GM19438 (cell line): ENCODE measurements around the gene CD2AP.
"Not testable (repeated sequence)": the region's sequence is repeated elsewhere in the genome, so short reads cannot be mapped to it uniquely, and the experiment has no call there.

ENCODE experiments used
- ATAC-seq: cut with Tn5 transposase; IDR thresholded peaks from one replicate; pipeline ENCODE4 v1.9.1; 2021; ENCODE audit warnings: low read depth; ENCODE audit not compliant: unreplicated experiment

Gene CD2AP

DNA sequence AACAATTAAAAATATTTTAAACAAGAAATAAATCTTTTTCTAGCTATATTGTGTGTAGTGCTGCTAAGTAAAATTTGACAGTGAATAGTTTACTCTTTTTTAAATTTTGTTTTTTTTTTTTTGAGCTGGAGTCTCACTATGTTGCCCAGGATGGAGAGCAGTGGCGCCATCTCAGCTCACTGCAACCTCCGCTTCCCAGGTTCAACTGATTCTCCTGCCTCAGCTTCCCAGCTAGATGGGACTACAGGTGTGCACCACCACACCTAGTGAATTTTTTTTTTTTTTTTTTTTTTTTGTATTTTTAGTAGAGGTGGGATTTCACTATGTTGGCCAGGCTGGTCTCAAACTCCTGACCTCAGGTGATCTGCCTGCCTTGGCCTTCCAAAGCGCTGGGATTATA, 75.7 kb downstream of the CD2AP start:
- not testable (repeated sequence) for ATAC-seq

DNA sequence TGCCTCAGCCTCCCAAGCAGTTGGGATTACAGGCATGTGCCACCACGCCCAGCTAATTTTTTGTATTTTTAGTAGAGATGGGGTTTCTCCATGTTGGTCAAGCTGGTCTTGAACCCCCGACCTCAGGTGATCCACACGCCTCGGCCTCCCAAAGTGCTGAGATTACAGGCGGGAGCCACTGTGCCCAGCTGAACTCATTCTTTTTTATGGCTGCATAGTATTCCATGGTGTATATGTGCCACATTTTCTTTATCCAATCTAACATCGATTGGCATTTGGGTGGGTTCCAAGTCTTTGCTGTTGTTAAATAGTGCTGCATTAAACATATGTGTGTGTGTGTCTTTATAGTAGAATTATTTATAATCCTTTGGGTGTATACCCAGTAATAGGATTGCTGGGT, 78.9 kb downstream of the CD2AP start:
- not testable (repeated sequence) for ATAC-seq

DNA sequence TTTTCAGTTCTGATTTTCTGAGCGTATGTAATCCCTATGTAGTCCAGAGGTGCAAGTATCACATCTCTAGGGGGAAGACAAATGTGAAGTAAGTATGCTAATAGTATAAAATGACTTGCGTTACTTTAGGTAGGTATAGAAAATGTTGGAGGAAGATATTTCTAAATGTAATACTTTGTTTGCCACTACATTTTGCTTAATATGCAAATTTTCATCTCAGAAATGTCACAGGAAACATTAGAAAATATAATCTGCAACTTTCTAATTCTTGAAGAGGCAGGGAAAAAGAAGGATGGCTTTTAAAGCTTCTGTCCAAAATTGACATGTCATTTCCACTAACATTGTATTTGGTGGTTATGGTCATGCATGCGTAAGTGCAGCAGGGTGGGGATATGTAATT, 85.6 kb downstream of the CD2AP start:
- ATAC-seq = no peak

DNA sequence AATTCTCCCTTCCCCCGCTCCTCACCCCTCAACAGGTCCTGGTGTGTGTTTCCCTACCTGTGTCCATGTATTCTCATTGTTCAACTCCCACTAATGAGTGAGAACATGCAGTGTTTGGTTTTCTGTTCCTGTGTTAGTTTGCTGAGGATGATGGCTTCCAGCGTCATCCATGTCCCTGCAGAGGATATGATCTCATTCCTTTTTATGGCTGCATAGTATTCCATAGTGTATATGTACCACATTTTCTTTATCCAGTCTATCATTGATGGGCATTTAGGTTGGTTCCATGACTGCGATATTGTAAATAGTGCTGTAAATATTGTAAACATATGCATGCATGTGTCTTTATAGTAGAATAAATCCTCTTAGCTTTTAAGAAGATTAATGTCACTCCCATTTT, 89.0 kb downstream of the CD2AP start:
- not testable (repeated sequence) for ATAC-seq

DNA sequence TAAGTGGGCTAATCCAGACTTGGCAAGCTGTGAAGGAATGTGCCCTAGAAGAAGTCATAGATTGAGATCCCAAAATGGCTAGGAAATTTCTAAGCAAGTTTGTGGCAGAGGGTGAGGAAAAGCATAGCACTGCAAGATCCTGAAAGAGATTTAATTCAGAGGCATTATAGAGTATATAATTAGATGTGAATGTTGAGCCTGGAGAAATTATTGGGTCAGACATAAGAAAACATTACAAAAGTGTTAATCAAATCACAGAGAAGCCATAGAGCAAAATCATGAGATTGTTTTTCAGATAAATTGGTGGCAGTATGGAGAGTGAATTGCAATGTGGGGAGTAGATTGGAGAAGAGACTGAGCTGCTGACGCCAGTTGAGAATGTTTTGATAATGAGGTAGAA, 90.0 kb downstream of the CD2AP start:
- no peak for ATAC-seq

DNA sequence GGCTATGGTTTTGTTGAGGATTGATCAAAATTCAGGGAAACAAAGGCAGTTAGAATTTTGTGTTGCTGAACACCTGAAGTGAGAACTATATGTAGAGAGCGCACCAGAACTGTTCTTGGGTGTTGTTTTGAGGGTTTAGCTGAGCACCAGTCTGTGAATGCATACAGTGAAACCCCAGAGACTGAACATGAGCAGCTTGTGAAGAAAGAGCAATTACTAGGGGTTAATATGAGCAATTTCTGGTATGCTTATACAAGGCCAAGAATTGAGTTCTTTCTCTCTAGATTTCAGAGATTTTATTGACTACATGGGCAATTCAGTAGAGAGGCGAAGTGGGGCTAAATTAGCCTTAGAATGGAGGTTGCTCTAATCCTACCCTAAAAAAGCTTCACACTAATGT, 93.9 kb downstream of the CD2AP start:
- ATAC-seq = no peak

DNA sequence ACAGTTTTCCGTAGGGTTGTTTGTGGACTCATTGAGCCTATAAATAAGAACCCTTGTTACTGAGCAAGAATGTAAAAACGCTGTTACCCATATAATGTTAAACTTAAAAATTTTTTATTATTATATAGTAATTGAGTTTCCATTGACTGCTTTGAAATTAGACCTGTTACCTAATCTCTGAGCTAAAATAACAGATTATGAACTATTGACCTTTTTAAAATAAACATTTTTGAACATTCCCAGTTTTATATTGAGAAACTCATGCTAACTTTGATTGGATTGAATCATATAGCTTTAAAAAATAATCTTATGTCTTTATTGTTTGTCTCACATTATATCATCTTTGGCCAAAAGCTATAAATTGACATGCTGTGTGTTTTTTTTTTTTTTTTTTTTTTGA, 95.5 kb downstream of the CD2AP start:
- ATAC-seq = no peak

DNA sequence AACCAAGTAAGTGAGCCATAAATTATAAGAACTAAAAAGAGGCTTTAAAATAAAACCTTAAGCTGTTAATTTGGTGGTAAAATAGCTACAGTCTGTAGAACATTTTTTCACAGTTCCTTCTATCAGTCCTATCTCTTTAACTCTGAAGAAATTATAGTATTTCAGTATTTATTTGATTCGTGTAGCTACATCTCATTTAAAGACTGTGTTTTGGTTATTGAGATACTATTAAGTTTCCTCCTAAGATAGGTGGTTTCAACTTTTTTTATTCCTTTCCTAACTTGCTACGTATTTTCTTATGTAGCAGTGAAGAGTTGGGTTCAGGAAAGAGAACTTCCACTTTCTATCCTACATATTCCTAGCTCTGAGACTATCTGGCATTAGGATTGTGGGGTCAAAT, 97.2 kb downstream of the CD2AP start:
- no peak for ATAC-seq

DNA sequence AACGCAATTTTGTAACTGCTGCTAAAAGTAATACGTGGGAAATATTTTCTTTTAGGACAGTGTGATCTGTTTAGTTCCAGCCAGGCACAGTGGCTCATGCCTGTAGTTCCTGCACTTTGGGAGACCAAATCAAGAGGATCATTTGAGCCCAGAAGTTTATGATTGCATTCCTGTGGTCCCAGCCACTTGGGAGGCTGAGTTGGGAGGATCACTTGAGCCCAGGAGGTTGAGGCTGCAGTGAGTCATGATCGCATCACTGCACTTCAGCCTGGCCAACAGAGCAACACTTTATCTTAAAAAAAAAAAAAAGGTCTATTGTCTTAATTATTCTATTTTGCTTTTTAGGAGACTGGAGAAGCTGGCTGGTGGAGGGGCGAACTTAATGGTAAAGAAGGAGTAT, 101.5 kb downstream of the CD2AP start:
- no peak for ATAC-seq

DNA sequence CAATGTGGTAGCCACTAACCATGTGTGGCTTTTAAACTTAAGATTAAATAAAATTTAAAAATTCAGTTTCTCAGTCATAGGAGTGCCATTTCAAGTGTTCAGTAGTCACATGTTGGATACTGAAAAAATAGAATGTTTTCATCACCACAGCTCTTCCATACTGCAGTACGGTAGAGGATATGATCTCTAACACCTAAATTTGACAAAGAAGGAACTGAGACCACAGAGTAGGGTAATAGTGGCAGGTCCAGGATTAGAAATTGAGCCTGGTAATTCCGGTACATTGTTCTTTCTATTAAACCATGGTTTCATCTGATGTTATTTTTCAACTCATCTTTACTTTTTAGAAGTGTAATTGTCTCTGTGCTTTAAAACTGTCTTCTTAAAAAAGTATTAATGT, 104.0 kb downstream of the CD2AP start:
- ATAC-seq = no peak

DNA sequence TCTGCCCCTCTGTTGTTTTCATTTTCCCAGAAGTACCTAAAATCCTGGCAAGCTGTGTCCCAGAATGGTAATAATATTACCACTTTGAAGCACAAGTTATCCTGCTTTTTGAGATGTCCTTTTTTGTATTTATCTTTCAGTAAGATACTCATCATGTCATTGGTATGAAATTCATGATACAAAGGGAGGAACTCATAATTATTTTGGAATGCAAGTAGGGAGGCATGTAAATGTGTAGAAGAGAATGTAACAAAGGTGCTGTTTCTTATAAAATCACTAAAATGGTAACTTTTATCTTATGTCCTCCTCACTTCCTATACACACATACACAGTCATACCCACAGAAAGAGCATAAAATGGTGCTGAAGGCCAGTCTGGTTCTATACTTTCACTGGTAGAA, 109.9 kb downstream of the CD2AP start:
- no peak for ATAC-seq

DNA sequence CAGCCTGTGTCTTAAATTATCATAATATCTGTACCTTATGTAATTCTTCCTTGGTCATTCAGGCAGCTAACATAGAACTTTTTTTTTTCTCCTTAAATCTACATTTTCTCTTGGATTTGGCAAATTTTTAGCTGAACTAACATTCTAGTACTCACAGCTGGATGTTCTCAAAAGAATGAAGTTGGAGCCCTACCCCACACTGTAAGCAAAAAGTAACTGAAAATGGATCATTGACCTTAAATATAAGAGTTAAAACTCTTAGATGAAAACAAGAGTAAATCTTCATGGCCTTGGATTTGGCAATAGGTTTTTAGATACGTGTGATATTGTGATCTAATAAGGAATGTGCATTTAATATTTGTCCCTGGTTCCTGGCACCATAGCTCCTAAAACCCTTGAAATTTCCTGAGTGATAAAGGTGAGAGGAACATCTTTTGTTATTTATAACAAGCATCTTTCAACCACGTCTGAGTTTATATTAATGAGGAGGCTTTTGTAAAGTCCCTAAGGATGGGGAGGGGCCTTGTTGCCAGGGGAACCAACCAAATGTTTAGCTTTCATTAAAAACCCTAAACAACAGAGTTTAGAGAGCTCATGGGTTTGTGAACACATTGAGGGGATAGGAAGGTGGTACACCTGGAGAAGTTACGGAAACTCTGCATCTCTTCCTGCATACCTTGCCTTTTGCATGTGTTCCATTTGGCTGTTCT, 114.7 kb downstream of the CD2AP start:
- ATAC-seq = no peak

DNA sequence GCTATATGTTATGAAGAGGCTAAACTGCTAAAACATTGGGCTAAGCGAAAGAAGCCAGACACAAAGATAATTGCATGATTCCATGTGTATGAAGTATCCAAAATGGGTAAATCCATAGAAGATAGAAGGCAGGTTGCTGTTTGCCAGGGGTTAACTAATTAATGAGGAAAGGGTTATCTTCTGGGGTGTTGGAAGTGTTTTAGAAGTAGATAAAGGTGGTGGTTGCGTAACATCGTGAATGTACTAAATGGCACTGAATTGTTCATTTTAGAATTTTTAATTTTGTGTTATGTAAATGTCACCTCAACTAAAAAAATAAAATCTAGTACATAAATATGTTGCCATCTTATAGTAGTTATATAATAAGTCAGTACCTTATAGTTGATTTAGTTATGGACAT, 116.4 kb downstream of the CD2AP start:
- ATAC-seq = no peak

DNA sequence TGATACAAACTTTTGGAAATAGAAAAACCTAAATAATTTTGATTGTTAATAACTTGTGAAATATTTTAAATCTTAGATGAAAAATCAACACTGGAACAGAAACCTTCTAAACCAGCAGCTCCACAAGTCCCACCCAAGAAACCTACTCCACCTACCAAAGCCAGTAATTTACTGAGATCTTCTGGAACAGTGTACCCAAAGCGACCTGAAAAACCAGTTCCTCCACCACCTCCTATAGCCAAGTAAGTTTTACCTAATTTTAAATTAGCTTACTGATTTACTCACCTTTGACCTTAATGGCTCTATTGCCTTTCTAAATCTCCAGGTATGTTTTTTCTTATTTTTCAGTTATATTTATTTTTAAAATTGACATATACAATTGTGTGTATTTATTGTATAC, 118.2 kb downstream of the CD2AP start:
- no peak for ATAC-seq

DNA sequence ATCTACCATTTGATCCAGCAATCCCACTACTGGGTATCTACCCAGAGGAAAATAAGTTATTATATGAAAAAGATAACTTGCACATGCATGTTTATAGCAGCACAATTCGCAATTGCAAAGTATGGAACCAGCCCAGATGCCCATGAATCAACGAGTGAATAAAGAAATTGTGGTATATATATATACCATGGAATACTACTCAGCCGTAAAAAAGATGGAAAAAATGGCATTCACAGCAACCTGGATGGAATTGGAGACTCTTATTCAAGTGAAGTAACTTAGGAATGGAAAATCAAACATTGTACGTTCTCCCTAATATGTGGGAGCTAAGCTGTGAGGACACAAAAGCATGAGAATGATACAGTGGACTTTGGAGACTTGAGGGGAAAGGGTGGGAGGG, 120.8 kb downstream of the CD2AP start:
- ATAC-seq = no peak

DNA sequence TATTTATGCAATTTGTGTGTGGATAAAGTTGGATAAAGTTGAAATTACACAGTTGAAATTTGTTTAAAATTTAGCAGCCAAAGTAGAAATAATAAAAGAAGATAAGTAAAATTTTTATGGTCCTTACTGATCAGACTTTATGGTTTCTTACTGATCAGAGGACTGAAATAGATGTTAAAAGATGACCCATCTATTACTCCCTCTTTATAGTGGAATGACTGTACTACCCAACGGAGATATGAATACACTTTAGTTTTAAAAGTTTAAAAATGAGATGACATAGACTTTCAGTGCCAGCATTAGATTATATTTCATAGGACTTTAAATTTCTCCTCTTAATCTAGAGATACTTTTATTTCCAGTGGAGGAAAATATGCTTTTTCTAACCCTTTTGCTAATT, 121.9 kb downstream of the CD2AP start:
- ATAC-seq = no peak

DNA sequence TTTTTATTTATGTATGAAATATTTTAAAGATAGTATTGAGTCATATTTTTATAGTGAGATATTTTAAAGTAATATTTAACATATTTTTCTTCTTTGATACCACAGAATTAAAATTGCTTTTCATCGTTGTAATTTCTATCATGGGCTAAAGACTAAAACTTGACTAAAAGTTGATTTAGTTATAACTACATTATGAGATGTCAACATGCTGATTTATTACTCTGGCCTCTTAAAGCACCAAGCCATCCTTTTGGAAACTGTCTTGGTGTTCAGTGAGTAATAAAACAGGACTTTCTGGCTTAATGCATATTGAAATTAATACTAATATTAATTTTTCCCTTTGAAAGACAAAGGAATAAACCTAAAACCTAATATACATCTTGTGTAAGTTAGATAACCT, 125.6 kb downstream of the CD2AP start:
- no peak for ATAC-seq

DNA sequence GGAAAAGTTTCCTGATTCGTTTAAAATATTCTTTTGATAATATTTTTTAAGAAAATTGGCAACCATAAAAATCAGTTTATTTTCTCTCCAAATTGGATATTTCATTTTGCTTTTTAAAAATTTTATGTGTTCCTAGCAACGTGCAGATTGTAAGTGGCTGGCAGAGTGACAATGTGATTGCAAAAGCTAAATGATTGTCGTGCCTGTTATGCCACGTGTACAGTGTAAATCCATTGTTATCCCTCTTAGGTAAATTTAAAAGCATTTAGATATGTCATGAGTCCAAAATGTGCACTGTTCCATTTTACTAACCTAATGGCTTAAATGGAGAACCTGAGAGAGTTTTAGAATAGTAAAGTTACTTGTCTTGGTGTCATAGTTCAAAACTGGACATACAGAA, 126.4 kb downstream of the CD2AP start:
- ATAC-seq = no peak

DNA sequence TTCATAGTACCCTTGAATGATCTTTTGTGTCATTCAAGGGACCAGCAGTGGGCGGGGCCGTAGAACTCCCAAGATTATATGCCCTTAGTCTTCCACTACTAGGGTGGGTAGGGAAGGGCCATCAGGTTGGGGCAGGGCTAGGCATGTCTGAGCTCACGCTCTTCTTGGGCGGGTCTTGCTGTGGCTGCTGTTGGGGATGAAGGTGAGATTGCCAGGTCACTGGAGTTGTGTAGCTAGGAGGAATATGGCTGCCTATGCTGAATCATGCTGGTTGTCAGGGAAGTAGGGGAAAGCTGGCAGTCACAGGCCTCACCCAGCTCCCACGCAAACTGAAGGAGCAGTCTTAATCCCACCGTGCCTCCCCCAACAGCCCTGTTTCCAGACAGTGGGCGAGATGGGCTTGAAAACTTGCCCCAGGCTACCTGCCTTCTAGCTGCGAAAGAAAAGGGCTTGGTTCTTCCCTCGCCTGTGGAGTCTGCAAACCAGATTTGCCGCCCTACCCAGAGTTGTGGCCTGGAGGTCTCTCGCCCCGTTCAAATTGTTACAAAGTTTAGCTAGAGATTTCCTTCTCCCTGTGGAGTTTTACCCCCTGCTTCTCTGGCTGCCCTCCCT, 144.4 kb downstream of the CD2AP start:
- ATAC-seq = no peak

DNA sequence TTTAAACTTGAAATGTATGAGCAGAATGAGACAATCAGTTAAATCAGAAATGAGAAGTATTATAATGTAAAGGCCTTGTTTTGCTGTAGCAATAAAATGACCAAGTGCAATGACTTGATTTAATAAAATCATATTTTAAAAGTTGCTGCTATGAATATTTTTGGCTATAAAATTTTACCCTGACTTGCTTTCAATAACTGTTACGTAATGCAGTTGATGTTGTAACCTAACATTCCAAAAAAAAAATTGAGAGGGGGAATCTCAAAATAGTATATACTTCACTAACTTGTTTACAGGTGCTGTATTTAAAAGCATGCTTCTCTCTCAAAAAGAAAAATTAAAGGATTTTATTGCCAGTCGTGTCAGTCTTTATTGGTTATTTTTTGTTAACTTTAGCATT, 149.2 kb downstream of the CD2AP start:
- no peak for ATAC-seq

DNA sequence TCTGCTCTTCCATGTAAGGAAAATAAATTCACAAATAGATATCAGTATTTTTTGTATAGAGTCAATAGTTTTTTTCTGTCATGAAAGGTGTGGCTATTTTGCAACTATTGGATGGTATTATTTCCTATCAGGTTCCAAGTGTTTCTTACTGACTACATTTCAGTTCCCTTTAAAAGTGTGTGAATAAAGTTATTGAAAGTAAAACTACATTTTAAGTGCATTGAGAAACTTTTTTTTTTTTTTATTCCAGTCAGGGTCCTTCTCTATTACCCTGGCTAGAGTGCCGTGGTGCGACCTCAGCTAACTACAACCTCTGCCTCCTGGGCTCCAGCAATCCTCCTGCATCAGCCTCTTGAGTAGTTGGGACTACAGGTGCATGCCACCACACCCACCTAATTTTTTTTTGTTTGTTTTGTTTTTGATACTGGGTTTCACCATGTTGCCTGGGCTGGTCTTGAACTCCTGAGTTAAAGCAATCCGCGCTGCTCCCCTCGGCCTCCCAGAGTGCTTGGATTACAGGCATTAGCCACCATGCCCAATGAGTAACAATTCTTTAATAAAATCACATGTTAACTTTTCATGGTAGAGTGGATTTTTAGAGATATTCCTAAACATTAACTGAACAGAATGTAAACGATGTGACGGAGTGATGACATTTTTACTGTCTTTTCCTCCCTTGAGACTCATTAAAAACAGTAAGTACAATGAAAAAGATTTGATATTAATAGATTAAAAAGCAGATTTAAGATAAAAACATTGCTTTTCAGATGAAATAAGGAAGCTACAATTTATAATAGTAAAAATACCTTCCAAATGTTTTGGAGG, 151.1 kb downstream of the CD2AP start:
- ATAC-seq = no peak

DNA sequence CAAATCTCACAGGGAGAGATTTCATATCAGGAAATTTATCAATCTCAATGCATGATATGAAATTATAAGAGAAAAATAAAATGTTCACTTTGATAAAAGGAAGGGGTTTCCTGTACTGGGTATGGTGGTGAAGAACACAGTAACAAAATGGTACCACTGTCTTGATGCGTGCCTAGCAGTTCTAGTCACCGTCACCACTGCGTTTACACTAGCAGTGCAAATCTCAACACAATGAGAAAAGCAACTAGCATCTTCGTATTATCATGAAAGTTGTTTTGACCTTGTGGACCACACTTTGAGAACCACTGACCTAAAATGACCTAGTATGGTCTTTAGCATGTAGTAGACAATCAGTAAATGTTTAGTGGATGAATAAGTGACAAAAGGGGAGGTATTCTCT, 152.4 kb downstream of the CD2AP start:
- no peak for ATAC-seq
